ENCODE data around the gene NEK4. TPM values are rescaled to one million over a fixed set of nuclear protein-coding genes. Genes with fewer than 3 reads are reported as not detected.
A peak's percentile ranks its signal among the peaks of the same experiment; 100 is the strongest.

Gene NEK4
- total and polyA plus RNA-seq, 2 of the 13 experiments (the other 11 are each of a cell fraction or from before 2014, with no cell fraction given), result 16.5 to 38.0 TPM

DNA sequence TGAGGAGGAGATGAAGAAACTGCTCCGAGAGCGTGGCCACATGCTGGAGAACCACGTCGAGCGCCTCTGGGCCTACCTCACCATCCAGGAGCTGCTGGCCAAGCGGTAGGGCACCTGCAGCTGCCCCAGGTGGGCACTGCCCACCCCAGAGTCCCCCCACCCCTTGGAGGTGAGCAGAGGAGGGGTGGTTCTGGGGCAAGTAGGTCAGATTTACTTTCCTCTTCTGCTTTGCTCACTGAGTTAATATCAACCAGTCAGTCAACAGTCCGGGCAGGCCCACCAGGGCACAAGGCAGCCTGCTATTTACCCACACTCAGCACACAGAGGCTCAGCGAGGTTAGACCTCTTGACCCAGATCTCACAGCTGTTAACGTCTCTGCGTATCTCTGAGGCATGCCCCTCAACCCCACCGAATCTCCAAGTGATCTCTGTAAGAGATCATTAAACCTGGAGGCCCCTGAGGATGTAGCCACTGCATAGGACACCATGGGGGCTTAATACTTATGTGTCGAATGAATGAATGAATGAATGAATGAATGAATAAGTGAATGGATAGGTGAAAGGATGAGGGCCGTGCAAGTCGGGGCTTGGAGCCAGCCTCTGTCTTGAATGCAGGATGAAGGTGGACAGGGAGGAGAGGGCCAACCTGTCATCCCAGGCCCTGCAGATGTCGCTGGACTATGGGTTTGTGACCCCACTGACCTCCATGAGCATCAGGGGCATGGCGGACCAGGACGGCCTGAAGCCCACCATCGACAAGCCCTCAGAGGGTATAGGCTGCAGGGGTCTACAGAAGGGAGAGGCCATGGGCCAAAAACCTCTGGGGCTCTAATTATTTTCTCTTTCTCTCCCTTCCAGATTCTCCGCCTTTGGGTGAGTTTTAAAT, 15.8 kb upstream of the NEK4 start (continued):
- TF ChIP-seq PAXIP1 (CRISPR knock-in tag; conservative IDR thresholded peaks at IDR 0.05) (peak; percentile 94), IRF9 (CRISPR knock-in tag; IDR thresholded peaks at IDR 0.05; ENCODE audit: borderline replicate concordance) (no peak), TFE3 (CRISPR knock-in tag; IDR thresholded peaks at IDR 0.05) (0 out of 2 replicates have a peak, but pooled peaks have one; percentile 52), ELF3 (CRISPR knock-in tag; IDR thresholded peaks at IDR 0.05) (peak; percentile 64), IRF2 (CRISPR knock-in tag; IDR thresholded peaks at IDR 0.05) (peak; percentile 71; the same call in 1 of the 2 replicates), SKIL (CRISPR knock-in tag; IDR thresholded peaks at IDR 0.05; ENCODE audit: borderline replicate concordance) (peak; percentile 87), ZNF331 (CRISPR knock-in tag; IDR thresholded peaks at IDR 0.05) (peak; percentile 51; the same call in 1 of the 2 replicates), PPARG (CRISPR knock-in tag; conservative IDR thresholded peaks at IDR 0.05) (peak; percentile 72), ZNF609 (CRISPR knock-in tag; IDR thresholded peaks at IDR 0.05; ENCODE audit: borderline replicate concordance) (peak; percentile 91; the same call in 1 of the 2 replicates)
- TF ChIP-seq, protein P1, sequence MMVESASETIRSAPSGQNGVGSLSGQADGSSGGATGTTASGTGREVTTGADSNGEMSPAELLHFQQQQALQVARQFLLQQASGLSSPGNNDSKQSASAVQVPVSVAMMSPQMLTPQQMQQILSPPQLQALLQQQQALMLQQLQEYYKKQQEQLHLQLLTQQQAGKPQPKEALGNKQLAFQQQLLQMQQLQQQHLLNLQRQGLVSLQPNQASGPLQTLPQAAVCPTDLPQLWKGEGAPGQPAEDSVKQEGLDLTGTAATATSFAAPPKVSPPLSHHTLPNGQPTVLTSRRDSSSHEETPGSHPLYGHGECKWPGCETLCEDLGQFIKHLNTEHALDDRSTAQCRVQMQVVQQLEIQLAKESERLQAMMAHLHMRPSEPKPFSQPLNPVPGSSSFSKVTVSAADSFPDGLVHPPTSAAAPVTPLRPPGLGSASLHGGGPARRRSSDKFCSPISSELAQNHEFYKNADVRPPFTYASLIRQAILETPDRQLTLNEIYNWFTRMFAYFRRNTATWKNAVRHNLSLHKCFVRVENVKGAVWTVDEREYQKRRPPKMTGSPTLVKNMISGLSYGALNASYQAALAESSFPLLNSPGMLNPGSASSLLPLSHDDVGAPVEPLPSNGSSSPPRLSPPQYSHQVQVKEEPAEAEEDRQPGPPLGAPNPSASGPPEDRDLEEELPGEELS (CRISPR knock-in tag; IDR thresholded peaks at IDR 0.05), result peak; percentile 62
- TF ChIP-seq, protein P2, sequence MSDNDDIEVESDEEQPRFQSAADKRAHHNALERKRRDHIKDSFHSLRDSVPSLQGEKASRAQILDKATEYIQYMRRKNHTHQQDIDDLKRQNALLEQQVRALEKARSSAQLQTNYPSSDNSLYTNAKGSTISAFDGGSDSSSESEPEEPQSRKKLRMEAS (IDR thresholded peaks at IDR 0.05), result peak; percentile 58; the same call in 1 of the 2 replicates

All from HepG2 (cell line).